HEK293T (cell line): Measurements from ENCODE around the gene ABHD14A.

Experiments used
- ARNT ChIP-seq: fragments of 450-650 bp; IDR thresholded peaks from 2 replicates; pipeline ENCODE4 v1.6.1; 2017; ENCODE audit warnings: mild to moderate bottlenecking
- ELF4 ChIP-seq: fragments of 450-650 bp; IDR thresholded peaks from 2 replicates; pipeline ENCODE4 v1.6.1; 2017; ENCODE audit warnings: antibody characterized with exemption
- FOXA1 ChIP-seq: fragments of 450-650 bp; IDR thresholded peaks from 2 replicates; pipeline ENCODE4 v1.6.1; 2016; ENCODE audit warnings: mild to moderate bottlenecking
- L3MBTL2 ChIP-seq: fragments of 450-650 bp; conservative IDR thresholded peaks from 2 replicates; pipeline ENCODE4 v1.6.1; 2016; ENCODE audit warnings: mild to moderate bottlenecking
- SP1 ChIP-seq: fragments of 450-650 bp; IDR thresholded peaks from 2 replicates; pipeline ENCODE4 v1.6.1; 2017
- SUZ12 ChIP-seq: fragments of 450-650 bp; IDR thresholded peaks from 2 replicates; pipeline ENCODE4 v1.6.1; 2016; ENCODE audit warnings: mild to moderate bottlenecking
- ZNF384 ChIP-seq: fragments of 450-650 bp; IDR thresholded peaks from 2 replicates; pipeline ENCODE4 v1.6.1; 2016

DNA sequence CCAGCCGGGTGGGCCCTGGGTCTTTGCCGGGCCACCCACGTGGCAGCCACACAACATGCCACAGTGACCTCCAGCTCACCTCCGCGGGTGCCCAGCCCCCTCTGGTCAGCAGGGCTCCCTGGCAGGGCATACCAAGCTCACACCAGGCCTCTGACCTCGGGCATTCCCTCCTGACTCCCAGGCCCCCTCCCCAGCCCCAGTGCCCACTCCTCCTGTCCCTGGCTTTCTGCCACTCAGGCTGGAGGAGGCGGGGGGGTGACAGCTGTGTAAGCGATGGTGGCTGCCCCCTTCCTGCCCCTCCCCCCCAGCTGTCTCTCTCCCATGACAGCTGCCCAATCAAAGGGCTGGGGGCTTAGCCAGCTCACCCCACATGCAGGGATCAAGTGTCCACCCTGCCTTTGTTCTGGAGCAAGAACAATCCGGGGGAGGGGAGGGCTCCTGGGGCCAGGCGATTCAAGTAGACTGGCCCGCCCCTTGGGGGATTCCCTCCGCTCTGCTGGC is 10.9 kb upstream of the ABHD14A start:
- TF ChIP-seq SUZ12: no peak
- TF ChIP-seq ZNF384: no peak
- TF ChIP-seq ARNT: no peak
- no peak for TF ChIP-seq FOXA1
- TF ChIP-seq L3MBTL2: no peak
- TF ChIP-seq ELF4: no peak
- no peak for TF ChIP-seq SP1
